A549 (cell line): ENCODE results near the gene LSM14B. TPM values are rescaled to one million over a fixed set of nuclear protein-coding genes. Genes with fewer than 3 reads are reported as not detected.

ENCODE experiments used
- ATAC-seq, 2 experiments: fragments of 200-7000 bp in 1 of 2; fragments of >200 bp in 1 of 2; cut with Nextera tagmentation in 1 of 2; cut with Tn5 transposase in 1 of 2; 3 replicates each; pipeline versions ENCODE4 v1.8.0 to v1.9.1; 2018 to 2020; ENCODE audit warnings: mild to moderate bottlenecking in 1 of 2, moderate library complexity in 1 of 2
- CTCF ChIA-PET: fragments of 300-600 bp; sonication (Branson Sonifier 250); formaldehyde crosslinking; extraction: SDS; loops from one replicate; lab custom pipeline; 2021; ENCODE audit warnings: antibody characterized with exemption, inconsistent platforms; lab: Yijun Ruan, JAX
- POLR2A ChIA-PET: fragments of 350-600 bp; formaldehyde crosslinking; extraction: SDS; loops from one replicate; lab custom pipeline; 2021; ENCODE audit warnings: antibody characterized with exemption, inconsistent platforms; lab: Yijun Ruan, JAX
- DNase-seq, 2 experiments: peaks; one replicate each; pipeline versions ENCODE4 v3.0.0 to v3.0.0-alpha.2; 2011 to 2016; ENCODE audit warnings: low read depth in 1 of 2, low spot score in 1 of 2
- FAIRE-seq: peaks from 2 replicates; lab custom pipeline; 2011; peaks lifted over from hg19 to GRCh38; lab: Jason Lieb, UNC
- H3K27ac ChIP-seq, 2 experiments: fragments of >200 bp; sonication (Bioruptor Twin); formaldehyde crosslinking; 3 replicates each; pipeline ENCODE4 v1.5.1; 2016 to 2017
- H3K4me1 ChIP-seq: fragments of >200 bp; sonication (Bioruptor Twin); formaldehyde crosslinking; 3 replicates; pipeline ENCODE4 v1.6.1; 2016
- H3K4me2 ChIP-seq: fragments of >200 bp; sonication (Bioruptor Twin); formaldehyde crosslinking; 3 replicates; pipeline ENCODE4 v1.6.1; 2016
- H3K4me3 ChIP-seq: fragments of >200 bp; sonication (Bioruptor Twin); formaldehyde crosslinking; 3 replicates; pipeline ENCODE4 v1.5.1; 2016
- H3K9me3 ChIP-seq: fragments of >200 bp; sonication (Bioruptor Twin); formaldehyde crosslinking; 3 replicates; pipeline ENCODE4 v1.6.1; 2016
- BHLHE40 ChIP-seq: IDR thresholded peaks from 2 replicates; pipeline ENCODE4 v1.6.1; 2012; ENCODE audit warnings: low read depth, low read length, inconsistent platforms
- CBX2 ChIP-seq: fragments of 200-600 bp; sonication (generic); IDR thresholded peaks from 2 replicates; pipeline ENCODE4 v1.6.1; 2016; ENCODE audit warnings: low read depth, mild to moderate bottlenecking, borderline replicate concordance
- E2F6 ChIP-seq: IDR thresholded peaks from 2 replicates; pipeline ENCODE4 v1.6.1; 2012; ENCODE audit warnings: low read depth, borderline replicate concordance
- ESRRA ChIP-seq: fragments of 150-350 bp; IDR thresholded peaks from 2 replicates; pipeline ENCODE4 v1.6.1; 2014; ENCODE audit warnings: mild to moderate bottlenecking, low read length, borderline replicate concordance
- FOSB ChIP-seq: fragments of 250-450 bp; sonication (Bioruptor Pico); IDR thresholded peaks from 2 replicates; pipeline ENCODE4 v1.5.0; 2020; ENCODE audit warnings: mild to moderate bottlenecking, moderate library complexity
- FOXS1 ChIP-seq: fragments of 250-450 bp; sonication (Bioruptor Pico); IDR thresholded peaks from 2 replicates; pipeline ENCODE4 v1.5.0; 2020; ENCODE audit warnings: mild to moderate bottlenecking, moderate library complexity
- HES2 ChIP-seq: fragments of >200 bp; sonication (Bioruptor Twin); formaldehyde crosslinking; IDR thresholded peaks from 2 replicates; pipeline ENCODE4 v1.6.1; 2016
- HMGXB4 ChIP-seq: fragments of 250-450 bp; sonication (Bioruptor Pico); IDR thresholded peaks from 2 replicates; pipeline ENCODE4 v1.5.0; 2021; ENCODE audit warnings: mild to moderate bottlenecking, moderate library complexity, borderline replicate concordance
- HOXB5 ChIP-seq: fragments of 250-450 bp; sonication (Bioruptor Pico); IDR thresholded peaks from 2 replicates; pipeline ENCODE4 v1.5.0; 2020; ENCODE audit warnings: mild to moderate bottlenecking, moderate library complexity
- JUNB ChIP-seq: fragments of >200 bp; sonication (Bioruptor Twin); formaldehyde crosslinking; IDR thresholded peaks from 2 replicates; pipeline ENCODE4 v1.6.1; 2016
- KDM5A ChIP-seq: fragments of 200-600 bp; sonication (generic); IDR thresholded peaks from 2 replicates; pipeline ENCODE4 v1.6.1; 2016; ENCODE audit warnings: antibody characterized with exemption, mild to moderate bottlenecking
- NFE2L2 ChIP-seq: fragments of 150-350 bp; conservative IDR thresholded peaks from 2 replicates; pipeline ENCODE4 v1.6.1; 2014; ENCODE audit warnings: low read length
- PBX3 ChIP-seq: IDR thresholded peaks from 2 replicates; pipeline ENCODE4 v1.6.1; 2012
- POLR2AphosphoS2 ChIP-seq: conservative IDR thresholded peaks from 2 replicates; pipeline ENCODE4 v1.6.1; 2012; ENCODE audit warnings: low read length, improper control_type of control experiment, inconsistent platforms
- RAD21 ChIP-seq, 2 experiments: fragments of >200 bp in 1 of 2; sonication (Bioruptor Twin) in 1 of 2; formaldehyde crosslinking in 1 of 2; IDR thresholded peaks in 1 of 2; conservative IDR thresholded peaks in 1 of 2; 2 replicates in 1 of 2; 3 replicates in 1 of 2; pipeline ENCODE4 v1.6.1; 2012 to 2018; ENCODE audit warnings: inconsistent platforms in 1 of 2
- RFX5 ChIP-seq: fragments of 450-650 bp; IDR thresholded peaks from 2 replicates; pipeline ENCODE4 v1.7.1; 2014; ENCODE audit warnings: antibody characterized with exemption, mild to moderate bottlenecking, moderate library complexity
- RNF2 ChIP-seq: fragments of 200-600 bp; sonication (generic); IDR thresholded peaks from 2 replicates; pipeline ENCODE4 v1.6.1; 2016; ENCODE audit warnings: low read depth, mild to moderate bottlenecking, antibody characterized with exemption, moderate library complexity, borderline replicate concordance
- SMC3 ChIP-seq: fragments of >200 bp; sonication (Bioruptor Twin); formaldehyde crosslinking; IDR thresholded peaks from 3 replicates; pipeline ENCODE4 v1.6.1; 2018; ENCODE audit warnings: inconsistent platforms
- SREBF2 ChIP-seq: fragments of 450-650 bp; IDR thresholded peaks from 2 replicates; pipeline ENCODE4 v1.6.1; 2014; ENCODE audit warnings: mild to moderate bottlenecking, moderate library complexity
- WGBS: methylation state at CpG from one replicate; pipeline ENCODE4 v1.1.6; 2017; ENCODE audit errors: missing lambda C conversion rate; 5-methylcytosine and 5-hydroxymethylcytosine counted together
- polyA plus RNA-seq, 4 experiments: library from polyadenylated mRNA; depleted of rRNA in 3 of 4; stranded (reverse); fragments of >200 nt; fragmentation: RNase III in 1 of 4; extraction: RNeasy Plus Mini Kit Qiagen cat#74134 plus additional on column Dnase treatment in 1 of 4; gene quantifications; 2 replicates in 3 of 4; 3 replicates in 1 of 4; pipeline ENCODE4 v1.2.3, GENCODE V29; 2011 to 2017
- TF ChIP-seq, protein P1 (sequence below): IDR thresholded peaks from 2 replicates; pipeline ENCODE4 v1.6.1; 2012

The LSM14B gene
- polyA plus RNA-seq, 2 of the 4 experiments (the other 2 are of a cell fraction): 22.7 to 28.1 TPM

- Histone ChIP-seq H3K9me3 (peaks cover 6% of the 10 kb centered on the region; the same call in 2 of the 3 replicates), H3K4me3 (no peak overlapping the region), H3K27ac (0 out of 6 replicates have a peak overlapping the region, but pooled peaks of 1 of the 2 experiments have one; percentile 47), H3K4me2 (no peak overlapping the region), H3K4me1 (peaks cover 18% of the 10 kb centered on the region)
- ChIA-PET CTCF (interaction anchor here (0.9 to 1.9 kb wide), 10 partner anchors 9 to 147 kb away, joined by 3 to 6 read pairs (median 4); partner anchors contain the start of gene MTG2), POLR2A (no interaction called here)
- DNase-seq (no peak), FAIRE-seq (no peak), ATAC-seq (peak in 1 of 2 experiments; percentile 27; a peak in 1 of 6 replicates)
- WGBS: 88% methylated on average over 29 of the region's 29 CpGs
- TF ChIP-seq, protein P1, sequence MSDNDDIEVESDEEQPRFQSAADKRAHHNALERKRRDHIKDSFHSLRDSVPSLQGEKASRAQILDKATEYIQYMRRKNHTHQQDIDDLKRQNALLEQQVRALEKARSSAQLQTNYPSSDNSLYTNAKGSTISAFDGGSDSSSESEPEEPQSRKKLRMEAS: peak; percentile 47; the same call in 1 of the 2 replicates
- TF ChIP-seq FOSB (CRISPR knock-in tag) (no peak), ESRRA (no peak), RNF2 (no peak), JUNB (no peak)
Observed at GRCh38 chr20:62155428-62156253, 33.4 kb downstream of the LSM14B start.

DNA sequence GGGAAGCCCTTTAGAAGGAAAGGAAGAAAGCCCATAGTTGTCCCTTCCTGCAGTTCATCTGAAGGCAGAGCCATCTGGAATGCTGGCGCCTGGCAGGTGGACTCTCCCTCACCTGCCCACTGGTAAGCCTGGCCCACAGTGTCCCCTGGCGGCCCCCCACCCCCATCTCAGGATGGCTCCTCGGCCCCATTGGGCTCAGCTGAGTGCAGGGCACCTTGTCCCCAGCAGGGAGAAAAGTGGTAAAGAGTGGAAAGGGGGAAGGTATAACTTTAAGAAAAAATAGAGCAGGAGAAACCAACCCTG is 33.9 kb downstream of the LSM14B start:
- peak; percentile 7 to 26; a peak in 3 of 6 replicates for ATAC-seq
- H3K4me3 ChIP-seq: no peak overlapping the region
- ChIA-PET POLR2A (interaction anchor here (0.6 kb wide), 1 partner anchor 145 kb away, joined by 3 read pairs; no protein-coding TSS in a partner anchor), CTCF (interaction anchor here (0.6 to 1.5 kb wide), 16 partner anchors 9 to 153 kb away, joined by 3 to 11 read pairs (median 4); partner anchors contain the start of gene MTG2)
- H3K27ac ChIP-seq: 0 out of 6 replicates have a peak overlapping the region, but pooled peaks of 1 of the 2 experiments have one; percentile 47
- peaks cover 18% of the 10 kb centered on the region for H3K4me1 ChIP-seq
- no peak for TF ChIP-seq SREBF2
- TF ChIP-seq E2F6: no peak
- no peak for TF ChIP-seq FOXS1 (CRISPR knock-in tag)
- no peak for TF ChIP-seq SMC3
- TF ChIP-seq FOSB (CRISPR knock-in tag): no peak
- no peak for TF ChIP-seq RFX5
- no peak for TF ChIP-seq POLR2AphosphoS2
- no peak for TF ChIP-seq HOXB5 (CRISPR knock-in tag)
- TF ChIP-seq BHLHE40: no peak
- TF ChIP-seq PBX3: no peak
- no peak for TF ChIP-seq HES2
- TF ChIP-seq NFE2L2: no peak
- TF ChIP-seq KDM5A: no peak
- TF ChIP-seq CBX2: no peak
- TF ChIP-seq RAD21 (conservative IDR thresholded peaks at IDR 0.05 in 1 of 2, IDR thresholded peaks at IDR 0.05 in 1 of 2): no peak
- TF ChIP-seq HMGXB4 (CRISPR knock-in tag): no peak
- no peak for DNase-seq
- FAIRE-seq: no peak
- H3K4me2 ChIP-seq: no peak overlapping the region
- peaks cover 6% of the 10 kb centered on the region; the same call in 2 of the 3 replicates for H3K9me3 ChIP-seq
- WGBS: 87% methylated on average over 3 of the region's 3 CpGs
